Esophagus muscularis mucosa (tissue), 4 donors: ENCODE data around the gene MRPL33. TPM values are rescaled to one million over a fixed set of nuclear protein-coding genes. Genes with fewer than 3 reads are reported as not detected.

Source experiments
- DNase-seq: peaks from one replicate; pipeline ENCODE4 v3.0.0-alpha.2; 2017; ENCODE audit errors: extremely low spot score
- H3K27ac ChIP-seq, 4 donors: fragments of 200-600 bp; sonication (generic); replicated peaks in 1 of 4; 1 replicate in 3 of 4; 2 replicates in 1 of 4; pipeline ENCODE4 v1.5.1; 2016 to 2019; ENCODE audit warnings: mild to moderate bottlenecking in 1 of 4
- H3K27me3 ChIP-seq, 4 donors: fragments of 200-600 bp; sonication (generic); one replicate each; pipeline versions ENCODE4 v1.5.1 to v1.6.0; 2016 to 2019
- H3K36me3 ChIP-seq, 4 donors: fragments of 200-600 bp; sonication (generic); one replicate each; pipeline ENCODE4 v1.5.1; 2016 to 2019
- H3K4me1 ChIP-seq, 4 donors: fragments of 200-600 bp; sonication (generic); one replicate each; pipeline ENCODE4 v1.5.1; 2016 to 2019
- H3K4me3 ChIP-seq, 4 donors: fragments of 200-600 bp; sonication (generic); 1 replicate in 2 of 4; 2 replicates in 2 of 4; pipeline ENCODE4 v1.5.1; 2016 to 2019; ENCODE audit warnings: mild to moderate bottlenecking in 4 of 4, moderate library complexity in 1 of 4
- H3K9me3 ChIP-seq, 4 donors: fragments of 200-600 bp; sonication (generic); 1 replicate in 3 of 4; 2 replicates in 1 of 4; pipeline ENCODE4 v1.5.1; 2016 to 2019
- EP300 ChIP-seq: sonication (generic); formaldehyde crosslinking; IDR thresholded peaks from one replicate; pipeline ENCODE4 v1.6.1; 2017; ENCODE audit warnings: antibody characterized with exemption
- POLR2A ChIP-seq: fragments of 450-650 bp; IDR thresholded peaks from one replicate; pipeline ENCODE4 v1.6.1; 2017; ENCODE audit warnings: antibody characterized with exemption, moderate library complexity, mild to moderate bottlenecking, low read depth
- POLR2AphosphoS5 ChIP-seq, 2 donors: sonication (generic); formaldehyde crosslinking; IDR thresholded peaks; one replicate each; pipeline ENCODE4 v1.6.1; 2017; ENCODE audit warnings: antibody characterized with exemption in 2 of 2
- WGBS: methylation state at CpG from one replicate; pipeline ENCODE4 v1.1.5; 2018; 5-methylcytosine and 5-hydroxymethylcytosine counted together
- intact Hi-C: fragments of 100-400 bp; cut with DNase I; formaldehyde crosslinking; loops from one replicate; pipeline ENCODE4 v1.15.1; 2023
- total RNA-seq, 4 donors: library from RNA; depleted of rRNA; stranded (reverse); fragments of >200 nt; gene quantifications; one replicate each; pipeline versions ENCODE4 v1.1.0 to v1.2.1, GENCODE V29; 2016
- TF ChIP-seq, protein P1 (sequence below), 3 experiments: fragments of 200-600 bp in 2 of 3; fragments of 450-650 bp in 1 of 3; sonication (generic) in 2 of 3; IDR thresholded peaks; one replicate each; pipeline ENCODE4 v1.5.1; 2017 to 2019; ENCODE audit warnings: antibody characterized with exemption in 3 of 3, mild to moderate bottlenecking in 2 of 3, moderate library complexity in 1 of 3

The MRPL33 gene
- total RNA-seq, 4 donors from 2014 or later = 283 to 500 (median 345) TPM

DNA sequence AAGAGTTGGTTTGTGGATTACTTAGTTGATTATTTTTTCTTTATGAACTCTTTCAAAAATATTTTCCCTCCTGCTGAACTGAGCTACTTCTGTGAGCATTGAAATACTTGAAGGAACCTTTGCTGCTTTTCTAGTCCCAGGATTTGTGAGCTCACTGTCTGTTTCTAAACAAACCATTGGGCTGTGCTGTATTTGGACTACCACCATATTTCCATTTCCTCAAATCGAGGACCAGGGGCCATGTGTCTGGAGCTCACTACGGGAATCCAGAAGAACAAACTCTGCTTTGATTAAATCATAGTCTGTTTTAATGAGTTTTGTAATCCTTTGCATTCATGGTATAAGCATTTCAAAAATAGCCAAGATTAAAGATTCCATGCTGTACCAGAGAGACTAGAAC lies 1.3 kb downstream of the MRPL33 start:
- peaks cover 26 to 58% (median 57%) of the 10 kb centered on the region in 4 donors for H3K4me1 ChIP-seq
- TF ChIP-seq, protein P1, sequence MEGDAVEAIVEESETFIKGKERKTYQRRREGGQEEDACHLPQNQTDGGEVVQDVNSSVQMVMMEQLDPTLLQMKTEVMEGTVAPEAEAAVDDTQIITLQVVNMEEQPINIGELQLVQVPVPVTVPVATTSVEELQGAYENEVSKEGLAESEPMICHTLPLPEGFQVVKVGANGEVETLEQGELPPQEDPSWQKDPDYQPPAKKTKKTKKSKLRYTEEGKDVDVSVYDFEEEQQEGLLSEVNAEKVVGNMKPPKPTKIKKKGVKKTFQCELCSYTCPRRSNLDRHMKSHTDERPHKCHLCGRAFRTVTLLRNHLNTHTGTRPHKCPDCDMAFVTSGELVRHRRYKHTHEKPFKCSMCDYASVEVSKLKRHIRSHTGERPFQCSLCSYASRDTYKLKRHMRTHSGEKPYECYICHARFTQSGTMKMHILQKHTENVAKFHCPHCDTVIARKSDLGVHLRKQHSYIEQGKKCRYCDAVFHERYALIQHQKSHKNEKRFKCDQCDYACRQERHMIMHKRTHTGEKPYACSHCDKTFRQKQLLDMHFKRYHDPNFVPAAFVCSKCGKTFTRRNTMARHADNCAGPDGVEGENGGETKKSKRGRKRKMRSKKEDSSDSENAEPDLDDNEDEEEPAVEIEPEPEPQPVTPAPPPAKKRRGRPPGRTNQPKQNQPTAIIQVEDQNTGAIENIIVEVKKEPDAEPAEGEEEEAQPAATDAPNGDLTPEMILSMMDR (IDR thresholded peaks at IDR 0.05) = no peak
- no peak for TF ChIP-seq EP300
- H3K36me3 ChIP-seq = peaks cover 0 to 12% (median 7%) of the 10 kb centered on the region in 4 donors
- H3K27me3 ChIP-seq = no peaks in the 10 kb centered on the region
- 43% methylated on average over 2 of the region's 2 CpGs for WGBS
- intact Hi-C loops = loop anchor here (5.0 to 10.0 kb wide), 3 partner anchors 51 to 622 kb away; partner anchors contain the start of gene FOSL2
- H3K9me3 ChIP-seq = no peaks in the 10 kb centered on the region
- peak overlapping the region; percentile 87 to 94 (median 88) for H3K27ac ChIP-seq
- DNase-seq = no peak
- H3K4me3 ChIP-seq = peak overlapping the region; percentile 68 to 77 (median 74)

DNA sequence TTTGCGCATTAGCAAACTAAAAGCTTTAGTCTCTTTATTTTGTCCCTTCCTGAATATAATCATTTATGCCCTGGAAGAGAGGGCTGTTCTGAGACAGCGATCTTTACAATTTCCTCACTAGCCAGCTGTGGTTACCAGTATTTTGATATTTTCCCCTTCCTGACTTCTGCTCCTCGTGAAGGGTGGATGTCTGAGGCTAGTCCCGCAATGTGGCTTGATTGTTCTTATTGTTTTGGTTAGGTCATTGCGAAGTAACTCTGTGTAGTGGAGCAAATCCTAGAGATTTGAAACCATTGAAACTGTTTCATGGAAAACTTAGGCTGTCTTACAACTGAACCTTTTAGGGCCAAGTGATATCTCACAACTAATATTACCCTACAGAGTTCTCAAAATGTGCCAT lies 2.4 kb downstream of the MRPL33 start:
- DNase-seq = peak; percentile 10
- Histone ChIP-seq H3K27ac (peak overlapping the region; percentile 87 to 94 (median 88)), H3K4me3 (peak overlapping the region; percentile 68 to 77 (median 74)), H3K9me3 (no peaks in the 10 kb centered on the region), H3K4me1 (peaks cover 37 to 68% (median 68%) of the 10 kb centered on the region in 4 donors), H3K27me3 (no peaks in the 10 kb centered on the region), H3K36me3 (peaks cover 0 to 12% (median 7%) of the 10 kb centered on the region in 4 donors)
- intact Hi-C loops = loop anchor here (5.0 to 10.0 kb wide), 3 partner anchors 52 to 621 kb away; partner anchors contain the start of gene FOSL2
- TF ChIP-seq EP300 (no peak), POLR2A (no peak), POLR2AphosphoS5 (IDR thresholded peaks at IDR 0.05) (no peak)
- TF ChIP-seq, protein P1 (IDR thresholded peaks at IDR 0.05) = no peak
- 78% methylated on average over 5 of the region's 5 CpGs for WGBS

DNA sequence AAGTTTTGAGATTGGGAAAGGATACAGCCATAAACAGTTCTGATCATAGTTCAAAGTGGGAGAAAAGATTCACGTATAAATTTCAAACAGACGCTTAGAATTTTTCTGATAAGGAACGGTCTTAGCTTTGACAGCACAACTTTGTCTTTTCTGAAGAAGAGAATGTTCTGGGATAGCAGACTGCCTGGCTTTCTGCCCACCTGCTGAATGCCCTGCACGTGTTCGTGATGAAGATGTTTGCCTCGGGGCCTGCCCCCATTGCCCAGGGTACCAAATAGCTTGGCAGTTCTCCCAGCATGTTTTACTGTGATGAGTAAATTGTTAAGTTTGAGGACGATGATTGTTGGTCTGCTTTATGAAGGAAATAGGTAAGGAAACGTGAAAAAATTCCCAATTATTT lies 4.6 kb downstream of the MRPL33 start:
- H3K4me1 ChIP-seq = peaks cover 58 to 89% (median 85%) of the 10 kb centered on the region in 4 donors
- intact Hi-C loops = loop anchor here (10.0 kb wide), 1 partner anchor 619 kb away; the partner anchor contains the start of gene FOSL2
- 37% methylated on average over 8 of the region's 8 CpGs for WGBS
- peak overlapping the region; percentile 87 to 94 (median 88) for H3K27ac ChIP-seq
- H3K9me3 ChIP-seq = no peaks in the 10 kb centered on the region
- DNase-seq = peak; percentile 92
- TF ChIP-seq, protein P1 (IDR thresholded peaks at IDR 0.05) = no peak
- peak; percentile 66 for TF ChIP-seq EP300
- TF ChIP-seq POLR2A = no peak
- TF ChIP-seq POLR2AphosphoS5 (IDR thresholded peaks at IDR 0.05) = peak; percentile 82 to 84
- H3K27me3 ChIP-seq = no peaks in the 10 kb centered on the region
- H3K36me3 ChIP-seq = peaks cover 0 to 14% (median 10%) of the 10 kb centered on the region in 4 donors
- peak overlapping the region in 1 of 4 donors; percentile 11 for H3K4me3 ChIP-seq

DNA sequence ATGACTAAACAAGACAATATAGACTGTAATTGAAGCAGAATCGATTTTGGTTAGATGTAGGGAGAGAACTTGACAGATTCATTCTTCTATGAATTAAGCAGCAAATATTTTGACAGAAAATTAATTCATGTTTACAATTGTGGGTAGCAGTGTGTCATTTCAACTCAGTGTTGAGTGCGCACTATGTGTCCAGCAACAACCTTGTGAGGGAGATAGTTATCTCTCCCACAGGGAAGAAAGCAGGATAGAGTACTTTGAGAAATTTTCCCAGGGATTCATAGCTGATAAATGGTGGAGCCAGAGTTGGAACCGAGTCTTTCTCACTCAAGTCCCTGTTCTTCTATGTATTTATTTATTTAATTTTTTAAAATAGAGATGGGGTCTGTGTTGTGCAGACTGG lies 5.2 kb downstream of the MRPL33 start:
- no peak overlapping the region for H3K4me3 ChIP-seq
- WGBS = 90% methylated on average over 3 of the region's 3 CpGs
- no peaks in the 10 kb centered on the region for H3K9me3 ChIP-seq
- intact Hi-C loops = loop anchor here (10.0 kb wide), 1 partner anchor 618 kb away; the partner anchor contains the start of gene FOSL2
- H3K27ac ChIP-seq = peak overlapping the region; percentile 87 to 94 (median 88)
- no peak for DNase-seq
- H3K4me1 ChIP-seq = peaks cover 61 to 94% (median 89%) of the 10 kb centered on the region in 4 donors
- no peaks in the 10 kb centered on the region for H3K27me3 ChIP-seq
- no peak for TF ChIP-seq POLR2AphosphoS5 (IDR thresholded peaks at IDR 0.05)
- no peak for TF ChIP-seq EP300
- TF ChIP-seq POLR2A = no peak
- TF ChIP-seq, protein P1 (IDR thresholded peaks at IDR 0.05) = no peak
- peaks cover 0 to 14% (median 10%) of the 10 kb centered on the region in 4 donors for H3K36me3 ChIP-seq
